Measurements from ENCODE around the gene FOXF2.

The FOXF2 gene

GRCh38 chr6:1391800-1392309, 2.5 kb downstream of the FOXF2 start:
- TF ChIP-seq GATA1 (IDR thresholded peaks at IDR 0.05; ENCODE audit: low read depth, low read length) (no peak), POLR2A (IDR thresholded peaks at IDR 0.05; ENCODE audit: low read length) (no peak)

GRCh38 chr6:1392813-1393640, 3.7 kb downstream of the FOXF2 start:
- no peak for DNase-seq
- no peak for TF ChIP-seq GATA1 (IDR thresholded peaks at IDR 0.05; ENCODE audit: low read depth, low read length)
- no peak for TF ChIP-seq POLR2A (IDR thresholded peaks at IDR 0.05; ENCODE audit: low read length)

More at GRCh38 chr6:1391800-1392309, 2.5 kb downstream of the FOXF2 start:
- DNase-seq: no peak

GRCh38 chr6:1393641-1394283, 4.4 kb downstream of the FOXF2 start:
- no peak for TF ChIP-seq POLR2A (IDR thresholded peaks at IDR 0.05; ENCODE audit: low read length)
- no peak for TF ChIP-seq GATA1 (IDR thresholded peaks at IDR 0.05; ENCODE audit: low read depth, low read length)
- no peak for DNase-seq

GRCh38 chr6:1394514-1395463, 5.4 kb downstream of the FOXF2 start:
- TF ChIP-seq POLR2A (IDR thresholded peaks at IDR 0.05; ENCODE audit: low read length) (no peak), GATA1 (IDR thresholded peaks at IDR 0.05; ENCODE audit: low read depth, low read length) (no peak)
- DNase-seq: no peak

- DNase-seq: no peak
- TF ChIP-seq POLR2A (IDR thresholded peaks at IDR 0.05; ENCODE audit: low read length) (no peak), GATA1 (IDR thresholded peaks at IDR 0.05; ENCODE audit: low read depth, low read length) (no peak)
Measured at GRCh38 chr6:1395506-1395905, 6.1 kb downstream of the FOXF2 start.

GRCh38 chr6:1395941-1396908, 6.8 kb downstream of the FOXF2 start:
- TF ChIP-seq POLR2A (IDR thresholded peaks at IDR 0.05; ENCODE audit: low read length) (no peak), GATA1 (IDR thresholded peaks at IDR 0.05; ENCODE audit: low read depth, low read length) (no peak)
- DNase-seq: no peak

GRCh38 chr6:1396952-1397868, 7.8 kb downstream of the FOXF2 start:
- TF ChIP-seq POLR2A (IDR thresholded peaks at IDR 0.05; ENCODE audit: low read length) (no peak), GATA1 (IDR thresholded peaks at IDR 0.05; ENCODE audit: low read depth, low read length) (no peak)
- peak; percentile 61 to 79 for DNase-seq

GRCh38 chr6:1399085-1399780, 9.9 kb downstream of the FOXF2 start:
- TF ChIP-seq GATA1 (IDR thresholded peaks at IDR 0.05; ENCODE audit: low read depth, low read length) (no peak), POLR2A (IDR thresholded peaks at IDR 0.05; ENCODE audit: low read length) (no peak)

GRCh38 chr6:1400126-1400850, 10.9 kb downstream of the FOXF2 start:
- TF ChIP-seq POLR2A (IDR thresholded peaks at IDR 0.05; ENCODE audit: low read length): no peak
- TF ChIP-seq GATA1 (IDR thresholded peaks at IDR 0.05; ENCODE audit: low read depth, low read length): no peak
- no peak for DNase-seq

More at GRCh38 chr6:1399085-1399780, 9.9 kb downstream of the FOXF2 start:
- no peak for DNase-seq

GRCh38 chr6:1402369-1402768, 13.0 kb downstream of the FOXF2 start:
- no peak for DNase-seq
- TF ChIP-seq GATA1 (IDR thresholded peaks at IDR 0.05; ENCODE audit: low read depth, low read length) (no peak), POLR2A (IDR thresholded peaks at IDR 0.05; ENCODE audit: low read length) (no peak)

Measured in erythroblast (primary cell).